Suppressor macrophage treated with lipopolysaccharide for 4 hours (primary cell): ENCODE data around the gene AKAP8L.
"Not testable (repeated sequence)": the region's sequence is repeated elsewhere in the genome, so short reads cannot be mapped to it uniquely, and the experiment has no call there.

Experiments
- DNase-seq: peaks from one replicate; pipeline ENCODE4 v3.0.0-alpha.2; 2020

The AKAP8L gene

GRCh38 chr19:15412832-15413231, 6.0 kb downstream of the AKAP8L start:
- no peak for DNase-seq

GRCh38 chr19:15411351-15411750, 7.4 kb downstream of the AKAP8L start:
- not testable (repeated sequence) for DNase-seq

GRCh38 chr19:15404780-15405211, 14.0 kb downstream of the AKAP8L start:
- DNase-seq, result no peak

- no peak for DNase-seq
Observed at GRCh38 chr19:15404097-15404779, 14.6 kb downstream of the AKAP8L start.

- DNase-seq, result no peak
Observed at GRCh38 chr19:15403151-15403531, 15.6 kb downstream of the AKAP8L start.

- DNase-seq, result no peak
Observed at GRCh38 chr19:15402411-15403150, 16.2 kb downstream of the AKAP8L start.

- DNase-seq, result no peak
Observed at GRCh38 chr19:15401397-15401710, 17.4 kb downstream of the AKAP8L start.

GRCh38 chr19:15400521-15401396, 18.0 kb downstream of the AKAP8L start:
- DNase-seq, result no peak

- DNase-seq, result no peak
Observed at GRCh38 chr19:15399635-15400034, 19.2 kb downstream of the AKAP8L start.

GRCh38 chr19:15399234-15399515, 19.6 kb downstream of the AKAP8L start:
- no peak for DNase-seq

- DNase-seq, result no peak
Observed at GRCh38 chr19:15398501-15399233, 20.1 kb downstream of the AKAP8L start.

- DNase-seq, result no peak
Observed at GRCh38 chr19:15397782-15398181, 21.0 kb downstream of the AKAP8L start.

- DNase-seq, result no peak
Observed at GRCh38 chr19:15397236-15397635, 21.6 kb downstream of the AKAP8L start.

- DNase-seq, result no peak
Observed at GRCh38 chr19:15396436-15396835, 22.4 kb downstream of the AKAP8L start.

GRCh38 chr19:15395251-15395650, 23.5 kb downstream of the AKAP8L start:
- not testable (repeated sequence) for DNase-seq

GRCh38 chr19:15394426-15394825, 24.4 kb downstream of the AKAP8L start:
- no peak for DNase-seq

GRCh38 chr19:15393963-15394362, 24.8 kb downstream of the AKAP8L start:
- no peak for DNase-seq

GRCh38 chr19:15390814-15391213, 28.0 kb downstream of the AKAP8L start:
- no peak for DNase-seq

GRCh38 chr19:15381864-15382263, 36.9 kb downstream of the AKAP8L start:
- DNase-seq, result no peak

- no peak for DNase-seq
Observed at GRCh38 chr19:15381429-15381828, 37.4 kb downstream of the AKAP8L start.

GRCh38 chr19:15379999-15380647, 38.7 kb downstream of the AKAP8L start:
- DNase-seq, result peak; percentile 22
